Activated T-cell treated with anti-CD3 and anti-CD28 coated beads, Interleukin-2, amount 50 U/mL, for 48 hours (primary cell): ENCODE measurements around the gene FFAR2.

Experiments used
- DNase-seq, 2 experiments: peaks; one replicate each; pipeline ENCODE4 v3.0.0-alpha.2; 2020

FFAR2 gene

GRCh38 chr19:35491836-35492360 is 43.8 kb downstream of the FFAR2 start:
- DNase-seq = no peak

GRCh38 chr19:35493971-35494370 is 45.9 kb downstream of the FFAR2 start:
- no peak for DNase-seq

GRCh38 chr19:35495107-35496064 is 47.3 kb downstream of the FFAR2 start:
- peak; percentile 80 to 85 for DNase-seq

GRCh38 chr19:35497406-35497805 is 49.3 kb downstream of the FFAR2 start:
- no peak for DNase-seq

GRCh38 chr19:35498220-35498619 is 50.2 kb downstream of the FFAR2 start:
- DNase-seq = no peak

- DNase-seq = no peak
Observed at GRCh38 chr19:35498984-35499527, 51.0 kb downstream of the FFAR2 start.

- no peak for DNase-seq
Observed at GRCh38 chr19:35500611-35501010, 52.6 kb downstream of the FFAR2 start.
